GM10847 (cell line): ENCODE results near the gene ARHGAP4.

Experiments used
- POLR2A ChIP-seq: IDR thresholded peaks from 2 replicates; pipeline ENCODE4 v1.6.1; 2011; ENCODE audit not compliant: insufficient read length; ENCODE audit errors: extremely low read depth

Gene ARHGAP4

DNA sequence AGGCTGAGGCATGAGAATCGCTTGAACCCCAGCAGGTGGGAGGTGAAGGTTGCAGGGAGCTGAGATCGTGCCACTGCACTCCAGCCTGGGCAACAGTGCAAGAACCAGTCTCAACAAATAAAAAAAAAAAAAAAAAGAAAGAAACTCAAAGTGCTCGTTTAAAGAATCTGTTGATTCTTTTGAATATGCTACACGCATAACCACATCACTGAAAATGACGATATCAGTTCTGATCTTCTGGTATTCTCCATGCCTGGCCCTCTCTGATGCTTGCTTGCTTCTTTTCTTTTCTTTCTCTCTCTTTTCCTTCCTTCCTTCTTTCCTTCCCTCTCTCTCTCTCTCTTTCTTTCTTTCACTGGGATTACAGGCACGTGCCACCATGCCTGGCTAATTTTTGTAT lies 14.3 kb downstream of the ARHGAP4 start:
- no peak for TF ChIP-seq POLR2A

DNA sequence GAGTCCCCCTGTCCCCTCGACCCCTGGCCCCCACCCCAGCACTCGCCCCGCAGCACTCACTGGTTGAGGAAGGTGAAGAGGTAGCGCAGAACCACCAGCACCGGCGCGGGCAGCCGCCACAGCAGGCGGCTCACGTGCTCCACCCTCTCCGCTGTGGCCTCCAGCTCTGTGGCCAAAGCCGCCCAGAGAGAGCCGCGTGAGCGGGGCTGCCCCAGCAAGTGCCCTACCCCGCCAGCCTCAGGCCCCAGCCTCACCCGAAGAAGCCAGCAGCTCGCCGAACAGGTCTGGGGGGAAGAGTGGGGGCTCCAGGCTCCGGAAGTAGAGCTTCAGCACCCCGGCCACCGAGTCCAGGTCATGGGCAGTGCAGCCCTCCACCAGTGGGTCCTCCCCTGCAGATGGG lies 15.6 kb downstream of the ARHGAP4 start:
- TF ChIP-seq POLR2A = no peak

DNA sequence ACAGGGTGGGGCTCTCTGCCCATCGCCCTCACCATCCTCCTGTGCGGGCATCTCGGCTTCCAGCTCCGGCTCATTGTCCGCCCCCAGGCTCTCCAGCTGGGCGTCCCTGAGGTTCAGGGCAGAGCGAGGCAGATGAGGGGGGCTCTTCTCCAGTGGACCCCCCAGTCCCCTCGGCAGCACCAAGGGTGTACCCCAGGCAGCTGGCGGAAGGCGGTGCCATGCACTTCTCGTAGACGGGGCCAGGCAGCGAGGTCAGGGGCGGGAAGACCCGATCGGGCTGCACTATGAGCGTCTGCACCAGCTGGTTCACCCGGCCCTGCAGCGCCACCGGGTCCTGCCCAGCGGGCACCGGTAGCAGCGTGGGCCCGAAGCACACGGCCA lies 16.1 kb downstream of the ARHGAP4 start:
- TF ChIP-seq POLR2A = no peak

DNA sequence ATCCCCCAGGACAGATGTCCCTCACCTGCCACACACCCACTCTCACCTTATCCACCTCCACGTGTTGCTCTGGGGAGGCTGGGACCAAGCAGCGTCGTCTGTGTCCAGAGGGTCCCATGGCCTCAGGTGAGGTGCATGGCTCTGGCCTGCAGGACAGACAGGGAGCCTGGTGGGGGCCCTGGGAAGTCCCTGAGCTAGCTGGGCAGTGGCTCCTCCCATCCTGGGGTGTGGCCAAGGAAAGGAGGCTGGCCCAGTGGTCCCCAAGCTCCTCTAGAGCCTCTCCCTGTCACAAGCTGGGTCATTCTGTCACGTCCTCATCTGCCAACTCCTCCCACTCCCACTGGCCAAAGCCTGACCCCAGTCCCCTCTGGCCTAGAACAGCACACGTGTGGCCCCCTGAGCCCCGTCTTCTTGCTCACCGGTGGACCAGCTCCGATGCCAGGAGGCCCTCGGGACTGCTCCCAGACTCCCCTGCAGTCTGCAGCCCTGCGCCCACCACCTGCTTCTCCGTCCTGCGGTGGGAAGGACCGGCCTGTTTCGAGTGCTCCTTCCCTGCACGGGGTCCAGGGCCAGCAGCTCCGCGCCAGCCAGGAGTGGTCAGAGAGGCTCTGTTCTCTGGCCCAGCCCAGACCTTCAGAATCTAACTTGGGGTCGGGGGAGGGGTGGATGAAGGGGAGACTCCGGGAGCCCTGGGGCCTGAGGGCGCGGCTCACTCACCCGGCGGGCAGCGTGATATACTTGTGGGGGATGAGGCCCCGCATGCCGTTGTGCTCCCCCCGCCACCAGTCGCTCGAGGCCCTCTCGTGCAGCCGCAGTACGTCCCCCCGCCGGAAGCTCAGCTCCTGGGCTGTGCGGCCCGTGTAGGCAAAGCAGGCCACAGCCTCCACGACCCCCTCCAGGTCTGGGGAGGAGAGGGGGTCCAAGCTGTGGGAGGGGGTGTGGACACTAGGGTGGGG lies 16.8 kb downstream of the ARHGAP4 start:
- TF ChIP-seq POLR2A = no peak

DNA sequence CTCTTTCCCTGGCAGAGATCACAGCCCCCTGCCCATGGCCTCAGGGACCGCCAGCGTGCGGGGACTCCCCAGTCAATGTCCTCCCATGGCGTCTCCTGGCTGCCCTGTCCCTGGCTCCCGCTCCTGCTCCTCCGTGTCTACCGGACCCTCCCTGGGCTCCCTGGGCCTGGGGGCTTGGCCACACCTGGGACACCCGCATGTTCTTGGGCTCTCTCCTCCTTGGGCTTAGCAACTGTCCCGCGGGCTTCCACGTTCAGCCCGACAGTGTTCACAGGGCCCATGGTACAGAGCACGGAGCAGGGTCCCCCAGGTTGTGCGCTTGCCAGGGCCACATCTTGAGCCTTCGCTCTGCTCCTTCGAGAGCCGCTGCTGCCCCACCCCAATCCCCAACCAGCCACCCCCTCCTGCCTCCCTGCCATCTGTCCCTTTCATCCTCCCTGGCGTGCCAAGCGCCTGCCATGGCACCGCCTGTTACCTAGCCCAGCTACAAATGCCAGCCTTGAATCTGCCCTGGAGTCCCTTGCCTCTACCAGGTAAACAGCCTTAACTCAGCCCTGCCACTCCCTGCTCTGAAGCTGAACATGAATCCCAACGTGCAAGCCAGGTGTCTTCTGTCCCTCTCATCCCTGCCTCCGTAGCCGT lies 17.7 kb downstream of the ARHGAP4 start:
- TF ChIP-seq POLR2A = no peak

DNA sequence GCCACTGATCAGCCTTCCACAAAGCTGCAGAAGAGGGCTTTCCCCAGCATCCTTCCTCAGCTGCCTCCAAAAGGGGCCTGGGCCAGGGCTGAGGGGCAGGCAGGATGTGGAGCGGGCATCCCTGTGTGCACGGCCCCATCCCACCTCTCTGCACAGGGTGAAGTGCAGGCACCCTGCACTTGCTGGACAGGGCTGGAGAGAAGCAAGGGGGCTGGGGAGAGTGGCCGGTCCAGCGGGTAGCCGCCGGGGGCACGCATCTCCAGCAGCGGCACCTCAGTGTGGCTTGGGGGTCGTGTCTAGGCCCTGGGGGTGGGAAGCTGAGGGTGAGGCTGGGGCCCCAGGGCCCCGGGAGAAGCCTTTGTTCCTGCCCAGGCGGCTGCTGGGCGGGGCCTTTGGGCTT lies 18.6 kb downstream of the ARHGAP4 start:
- TF ChIP-seq POLR2A = no peak

DNA sequence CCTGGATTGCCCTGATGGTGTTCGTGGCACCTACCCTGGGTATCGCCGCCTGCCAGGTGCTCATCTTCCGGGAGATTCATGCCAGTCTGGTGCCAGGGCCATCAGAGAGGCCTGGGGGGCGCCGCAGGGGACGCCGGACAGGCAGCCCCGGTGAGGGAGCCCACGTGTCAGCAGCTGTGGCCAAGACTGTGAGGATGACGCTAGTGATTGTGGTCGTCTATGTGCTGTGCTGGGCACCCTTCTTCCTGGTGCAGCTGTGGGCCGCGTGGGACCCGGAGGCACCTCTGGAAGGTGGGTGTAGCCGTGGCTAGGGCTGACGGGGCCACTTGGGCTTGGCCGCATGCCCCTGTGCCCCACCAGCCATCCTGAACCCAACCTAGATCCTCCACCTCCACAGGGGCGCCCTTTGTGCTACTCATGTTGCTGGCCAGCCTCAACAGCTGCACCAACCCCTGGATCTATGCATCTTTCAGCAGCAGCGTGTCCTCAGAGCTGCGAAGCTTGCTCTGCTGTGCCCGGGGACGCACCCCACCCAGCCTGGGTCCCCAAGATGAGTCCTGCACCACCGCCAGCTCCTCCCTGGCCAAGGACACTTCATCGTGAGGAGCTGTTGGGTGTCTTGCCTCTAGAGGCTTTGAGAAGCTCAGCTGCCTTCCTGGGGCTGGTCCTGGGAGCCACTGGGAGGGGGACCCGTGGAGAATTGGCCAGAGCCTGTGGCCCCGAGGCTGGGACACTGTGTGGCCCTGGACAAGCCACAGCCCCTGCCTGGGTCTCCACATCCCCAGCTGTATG lies 19.7 kb downstream of the ARHGAP4 start:
- no peak for TF ChIP-seq POLR2A

DNA sequence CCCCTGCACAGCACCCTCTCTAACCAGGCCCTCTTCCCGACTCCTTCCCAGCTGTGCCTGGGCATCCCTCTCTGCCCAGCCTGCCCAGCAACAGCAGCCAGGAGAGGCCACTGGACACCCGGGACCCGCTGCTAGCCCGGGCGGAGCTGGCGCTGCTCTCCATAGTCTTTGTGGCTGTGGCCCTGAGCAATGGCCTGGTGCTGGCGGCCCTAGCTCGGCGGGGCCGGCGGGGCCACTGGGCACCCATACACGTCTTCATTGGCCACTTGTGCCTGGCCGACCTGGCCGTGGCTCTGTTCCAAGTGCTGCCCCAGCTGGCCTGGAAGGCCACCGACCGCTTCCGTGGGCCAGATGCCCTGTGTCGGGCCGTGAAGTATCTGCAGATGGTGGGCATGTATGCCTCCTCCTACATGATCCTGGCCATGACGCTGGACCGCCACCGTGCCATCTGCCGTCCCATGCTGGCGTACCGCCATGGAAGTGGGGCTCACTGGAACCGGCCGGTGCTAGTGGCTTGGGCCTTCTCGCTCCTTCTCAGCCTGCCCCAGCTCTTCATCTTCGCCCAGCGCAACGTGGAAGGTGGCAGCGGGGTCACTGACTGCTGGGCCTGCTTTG lies 20.5 kb downstream of the ARHGAP4 start:
- no peak for TF ChIP-seq POLR2A

DNA sequence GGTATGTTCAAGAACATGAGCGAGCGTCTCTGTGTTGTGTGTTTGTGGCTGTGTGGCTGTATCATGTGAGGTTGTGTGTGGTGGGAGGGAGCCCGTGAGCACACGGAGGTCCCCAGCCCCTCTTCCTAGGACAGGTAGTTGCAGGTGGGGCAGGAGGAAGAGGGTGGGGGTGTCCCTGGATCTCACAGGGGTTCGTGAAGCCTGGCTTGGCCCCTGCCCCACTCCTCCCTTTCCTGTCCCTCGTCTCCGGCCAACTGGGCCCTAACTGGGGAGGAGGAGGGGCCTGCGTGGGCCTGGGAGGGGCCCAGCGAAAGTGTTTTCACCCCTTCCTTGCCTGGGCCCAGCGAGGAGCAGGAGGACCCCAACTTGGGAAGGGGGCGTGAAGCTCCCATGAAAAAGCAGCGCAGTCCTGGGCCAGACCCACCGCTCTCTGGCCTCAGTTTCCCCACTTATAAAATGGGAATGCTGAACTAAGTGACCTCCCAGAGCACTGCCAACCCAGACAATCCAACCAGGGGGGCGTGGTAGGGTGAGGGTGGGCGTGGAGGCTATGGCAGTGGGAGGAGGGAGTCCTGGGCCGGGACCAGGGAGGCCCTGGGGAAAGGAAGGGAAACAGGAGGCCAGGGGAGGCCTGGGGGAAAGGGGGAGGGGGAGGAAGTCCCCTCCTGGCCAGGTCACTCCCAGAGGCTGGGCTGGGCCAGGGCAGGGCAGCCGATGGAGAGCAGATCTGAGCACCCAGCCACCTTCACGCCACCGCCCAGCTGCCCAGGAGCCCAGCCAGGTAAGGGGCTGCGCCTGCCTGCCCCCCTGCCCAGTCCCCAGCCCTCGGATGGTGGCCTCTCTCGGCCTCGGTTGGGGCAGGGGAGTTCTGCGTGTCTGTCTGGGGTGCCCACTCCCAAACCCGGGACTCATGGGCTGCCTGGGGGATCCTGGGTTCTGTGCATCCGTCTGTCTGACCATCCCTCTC lies 21.8 kb downstream of the ARHGAP4 start, which contains the start of gene AVPR2:
Gene AVPR2 (plus strand): TSS at position 683 of the 967 bp plus-strand sequence. CDS start 473 bp downstream, outside the sequence.
- no peak for TF ChIP-seq POLR2A

DNA sequence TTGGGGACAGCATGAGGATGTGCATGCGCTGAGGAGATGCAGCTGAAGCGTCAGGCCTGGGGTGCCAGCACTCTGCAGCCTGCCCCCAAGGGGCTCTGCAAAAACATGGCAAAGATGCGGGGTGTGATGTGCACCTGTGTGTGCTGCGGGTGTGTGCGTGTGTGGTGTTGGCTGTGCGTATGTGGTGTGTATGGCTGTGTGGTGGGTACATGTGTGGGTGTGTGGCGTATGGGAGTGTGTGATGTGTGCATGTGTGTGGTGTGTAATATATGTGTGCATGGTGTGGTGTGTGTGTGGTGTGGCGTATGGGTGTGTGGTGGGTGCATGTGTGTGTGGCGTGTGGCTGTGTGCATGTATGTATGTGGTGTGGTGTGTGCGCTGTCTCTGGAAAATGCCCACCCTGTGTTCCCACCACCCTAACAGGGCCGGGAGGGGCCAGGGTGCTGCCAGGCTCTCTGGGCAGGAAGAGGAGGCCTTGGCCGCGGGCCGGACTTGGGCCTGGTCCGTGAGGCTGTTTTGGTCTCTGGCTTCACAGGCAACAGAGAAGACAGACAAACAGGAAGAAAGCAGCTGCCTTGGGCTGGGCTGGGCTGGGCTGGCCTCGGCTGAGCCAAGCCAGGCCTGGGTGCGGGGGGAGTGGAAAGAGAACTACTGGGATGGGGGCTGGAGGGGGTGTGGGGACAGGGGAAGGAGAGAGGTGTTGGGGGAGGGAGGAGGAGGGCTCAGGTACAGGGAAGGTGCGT lies 22.7 kb downstream of the ARHGAP4 start:
- no peak for TF ChIP-seq POLR2A

DNA sequence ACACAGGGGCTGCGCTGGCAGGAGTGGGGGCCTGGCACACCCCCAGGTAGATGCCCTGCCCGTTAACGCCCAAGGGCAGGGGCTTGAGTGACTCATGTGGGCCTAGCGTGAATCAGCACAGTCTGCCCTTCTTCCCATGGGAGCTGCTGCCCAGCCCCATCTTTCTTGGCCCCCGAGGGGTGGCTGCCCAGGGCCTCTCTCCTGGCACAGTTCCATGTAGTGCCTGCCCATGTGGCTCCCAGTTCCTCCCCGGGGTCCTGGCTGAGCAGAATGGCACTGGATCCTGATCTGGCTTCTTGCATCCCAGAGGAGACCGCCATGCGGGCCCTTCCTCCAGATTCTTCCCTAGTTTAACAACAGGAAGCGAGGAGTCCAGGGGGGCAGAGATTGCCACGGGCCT lies 23.7 kb downstream of the ARHGAP4 start:
- TF ChIP-seq POLR2A = no peak

DNA sequence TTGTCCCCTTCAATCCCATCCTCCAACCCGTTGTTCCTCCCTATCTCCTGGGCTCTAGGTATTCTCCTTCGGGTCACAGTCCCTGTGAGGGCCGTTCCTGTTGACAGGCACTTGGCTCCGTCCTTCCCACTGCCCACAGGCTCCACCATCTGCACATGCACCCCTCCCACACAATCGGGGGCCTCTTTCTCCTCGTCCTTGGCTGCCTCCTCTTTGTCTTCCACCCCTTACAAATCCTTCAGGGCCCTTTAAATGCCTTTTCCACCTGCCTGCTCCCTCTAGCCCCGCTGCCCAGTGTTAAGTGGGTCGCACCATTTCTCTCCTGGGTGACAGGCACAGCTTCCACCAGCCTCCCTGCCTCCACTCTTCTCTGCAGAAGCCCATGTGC lies 24.3 kb downstream of the ARHGAP4 start:
- TF ChIP-seq POLR2A = no peak

DNA sequence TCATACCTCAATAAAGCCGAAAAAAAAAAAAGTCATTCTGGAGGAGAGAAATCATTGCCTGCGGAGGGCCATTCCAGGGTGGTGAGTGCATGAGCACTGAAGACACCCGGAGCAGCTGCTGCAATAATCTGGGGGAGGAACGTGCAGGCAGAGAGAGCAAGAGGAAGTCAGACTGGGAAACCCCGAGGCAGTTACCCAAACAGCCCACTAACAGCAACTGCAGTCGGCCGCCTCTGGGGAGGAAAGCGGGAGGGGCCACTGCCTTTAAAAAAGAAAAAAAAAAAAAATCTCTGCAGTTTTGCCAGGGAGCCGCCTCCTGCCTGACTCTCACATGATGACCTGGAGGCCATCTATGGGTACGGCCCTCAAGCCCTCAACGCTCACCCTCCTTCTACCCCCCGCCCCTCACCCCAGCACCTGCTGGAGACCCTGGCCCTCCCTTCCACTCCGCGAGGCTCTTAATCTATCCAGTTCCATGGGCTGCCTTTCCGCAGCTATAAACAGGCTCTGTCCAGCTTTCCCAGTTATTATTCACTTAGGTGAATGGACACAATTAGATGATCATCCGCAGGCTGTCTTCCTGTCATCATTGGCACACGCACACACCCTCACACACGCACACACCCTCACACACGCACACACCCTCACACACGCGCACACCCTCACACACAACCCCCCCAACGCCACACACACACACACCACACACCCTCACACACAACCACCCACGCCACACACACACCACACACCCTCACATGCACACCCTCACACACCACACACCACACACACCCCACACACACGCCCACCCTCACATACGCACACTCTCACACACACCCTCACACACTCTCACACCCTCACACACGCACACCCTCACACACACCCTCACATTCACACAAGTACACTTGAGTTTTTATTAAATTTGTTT lies 25.0 kb downstream of the ARHGAP4 start:
- TF ChIP-seq POLR2A = no peak

DNA sequence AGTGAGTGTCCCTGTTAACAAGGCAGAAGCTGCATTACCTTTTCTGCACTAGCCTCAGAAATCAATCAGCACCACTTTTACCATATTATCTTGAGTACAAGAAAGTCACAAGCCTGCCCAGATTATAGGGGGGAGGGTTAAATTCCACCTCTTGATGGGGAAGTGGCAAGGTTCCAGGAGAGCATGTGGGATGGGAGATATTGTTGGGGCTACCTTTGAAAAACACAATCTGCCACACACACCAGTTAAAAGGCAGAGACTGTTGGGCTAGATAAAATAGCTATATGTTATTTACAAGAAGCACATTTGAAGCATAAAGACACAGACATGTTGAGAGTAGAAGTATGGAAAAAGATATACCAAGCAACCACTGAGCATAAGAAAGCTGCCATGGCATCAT lies 28.2 kb downstream of the ARHGAP4 start:
- TF ChIP-seq POLR2A = no peak
